ENCODE measurements around the gene LPCAT3.

GRCh38 chr12:6968426-6968825 lies 49.9 kb downstream of the LPCAT3 start:
- no peak for TF ChIP-seq CTCF (IDR thresholded peaks at IDR 0.05)
- TF ChIP-seq POLR2A (IDR thresholded peaks at IDR 0.05): no peak
